IMR-90 (cell line): ENCODE measurements around the gene EEF2K. TPM values are rescaled to one million over a fixed set of nuclear protein-coding genes. Genes with fewer than 3 reads are reported as not detected.

Source experiments
- ATAC-seq: fragments of 200-7000 bp; cut with Tn5 transposase; 2 replicates; pipeline ENCODE4 v1.9.1; 2020; ENCODE audit warnings: low read depth, mild to moderate bottlenecking, moderate library complexity
- BruUV-seq: library from RNA; stranded (reverse); fragments of 400-500 nt; replicated peaks from 2 replicates; lab custom pipeline; 2021; lab: Mats Ljungman, UMichigan
- CTCF ChIA-PET: fragments of 300-600 bp; formaldehyde crosslinking; extraction: SDS; loops from one replicate; lab custom pipeline; 2021; ENCODE audit warnings: antibody characterized with exemption; lab: Yijun Ruan, JAX
- POLR2A ChIA-PET: fragments of 300-600 bp; sonication (Branson Sonifier 250); formaldehyde crosslinking; loops from one replicate; lab custom pipeline; 2022; ENCODE audit warnings: antibody characterized with exemption; ENCODE audit not compliant: unreplicated experiment; lab: Charles Lee
- DNase-seq: peaks from one replicate; pipeline ENCODE4 v3.0.0; 2013
- H2AFZ ChIP-seq: replicated peaks from 2 replicates; pipeline ENCODE3; 2013; ENCODE audit warnings: low read length, mild to moderate bottlenecking; ENCODE audit not compliant: poor library complexity
- H2AK5ac ChIP-seq: 2 replicates; pipeline ENCODE4 v1.6.1; 2013; ENCODE audit warnings: low read depth, low read length, inconsistent platforms
- H2AK9ac ChIP-seq: replicated peaks from 2 replicates; pipeline ENCODE3; 2013; ENCODE audit warnings: mild to moderate bottlenecking, low read depth, low read length, moderate library complexity; ENCODE audit not compliant: poor library complexity
- H2BK120ac ChIP-seq: 2 replicates; pipeline ENCODE4 v1.6.1; 2013; ENCODE audit warnings: low read depth, low read length, inconsistent platforms
- H2BK15ac ChIP-seq: 3 replicates; pipeline ENCODE4 v1.6.1; 2013; ENCODE audit warnings: low read depth, low read length, inconsistent platforms
- H2BK20ac ChIP-seq: 2 replicates; pipeline ENCODE4 v1.6.1; 2013; ENCODE audit warnings: low read depth, mild to moderate bottlenecking, inconsistent platforms, low read length, moderate library complexity
- H2BK5ac ChIP-seq: 2 replicates; pipeline ENCODE4 v1.6.1; 2013; ENCODE audit warnings: mild to moderate bottlenecking, low read depth, low read length, inconsistent platforms; ENCODE audit not compliant: poor library complexity, severe bottlenecking
- H3K14ac ChIP-seq: replicated peaks from 2 replicates; pipeline ENCODE4 v1.6.1; 2013; ENCODE audit warnings: low read depth, low read length, inconsistent platforms
- H3K18ac ChIP-seq: 2 replicates; pipeline ENCODE4 v1.6.1; 2013; ENCODE audit warnings: low read depth, low read length, control low read depth
- H3K23ac ChIP-seq: 2 replicates; pipeline ENCODE4 v1.6.1; 2013; ENCODE audit warnings: low read depth, low read length, inconsistent platforms
- H3K27ac ChIP-seq: 2 replicates; pipeline ENCODE4 v1.5.1; 2013; ENCODE audit warnings: mild to moderate bottlenecking, control low read depth, low read length; ENCODE audit not compliant: insufficient read depth
- H3K27me3 ChIP-seq: 2 replicates; pipeline ENCODE4 v1.6.1; 2013; ENCODE audit warnings: low read length; ENCODE audit not compliant: control insufficient read depth, insufficient read depth
- H3K36me3 ChIP-seq: 2 replicates; pipeline ENCODE4 v1.6.1; 2013; ENCODE audit warnings: low read length, mixed read lengths; ENCODE audit not compliant: control insufficient read depth, insufficient read depth
- H3K4ac ChIP-seq: 2 replicates; pipeline ENCODE4 v1.6.1; 2013; ENCODE audit warnings: low read depth, low read length, inconsistent platforms
- H3K4me1 ChIP-seq: 2 replicates; pipeline ENCODE4 v1.6.1; 2013; ENCODE audit warnings: low read length, mixed read lengths; ENCODE audit not compliant: control insufficient read depth, insufficient read depth
- H3K4me2 ChIP-seq: 2 replicates; pipeline ENCODE4 v1.6.1; 2013; ENCODE audit warnings: low read depth, mild to moderate bottlenecking, control low read depth, low read length, moderate library complexity
- H3K4me3 ChIP-seq: 2 replicates; pipeline ENCODE4 v1.5.1; 2013; ENCODE audit warnings: low read depth, mild to moderate bottlenecking, control low read depth, low read length, moderate library complexity; ENCODE audit not compliant: insufficient read depth
- H3K56ac ChIP-seq: 2 replicates; pipeline ENCODE4 v1.6.1; 2013; ENCODE audit warnings: low read length, inconsistent platforms; ENCODE audit not compliant: insufficient read depth; ENCODE audit errors: extremely low read depth
- H3K79me1 ChIP-seq, 2 experiments: 2 replicates each; pipeline ENCODE4 v1.6.1; 2013; ENCODE audit warnings: low read length in 2 of 2, inconsistent platforms in 1 of 2, low read depth in 1 of 2
- H3K9ac ChIP-seq: 2 replicates; pipeline ENCODE4 v1.6.1; 2013; ENCODE audit warnings: low read depth, low read length, control low read depth
- H3K9me1 ChIP-seq: 2 replicates; pipeline ENCODE4 v1.6.1; 2013; ENCODE audit warnings: low read length, inconsistent platforms; ENCODE audit not compliant: insufficient read depth
- H3K9me3 ChIP-seq: 2 replicates; pipeline ENCODE4 v1.6.1; 2013; ENCODE audit warnings: low read length; ENCODE audit not compliant: control insufficient read depth, insufficient read depth
- H4K20me1 ChIP-seq: 2 replicates; pipeline ENCODE4 v1.6.1; 2013; ENCODE audit warnings: low read length, inconsistent platforms; ENCODE audit not compliant: insufficient read depth
- H4K5ac ChIP-seq: 2 replicates; pipeline ENCODE4 v1.6.1; 2013; ENCODE audit warnings: mild to moderate bottlenecking, low read depth, low read length, control low read depth
- H4K8ac ChIP-seq, 2 experiments: 2 replicates each; pipeline ENCODE4 v1.6.1; 2013; ENCODE audit warnings: low read depth in 2 of 2, low read length in 2 of 2, control low read depth in 1 of 2, inconsistent platforms in 1 of 2
- H4K91ac ChIP-seq: 2 replicates; pipeline ENCODE4 v1.6.1; 2013; ENCODE audit warnings: low read depth, low read length, inconsistent platforms; ENCODE audit not compliant: insufficient read depth
- BHLHE40 ChIP-seq: fragments of 150-350 bp; IDR thresholded peaks from 2 replicates; pipeline ENCODE4 v1.6.1; 2016; ENCODE audit warnings: mild to moderate bottlenecking, low read depth, low read length
- CEBPB ChIP-seq: IDR thresholded peaks from 2 replicates; pipeline ENCODE4 v1.6.1; 2012; ENCODE audit warnings: low read depth, low read length, improper control_type of control experiment
- CHD1 ChIP-seq: IDR thresholded peaks from 2 replicates; pipeline ENCODE4 v1.6.1; 2012; ENCODE audit warnings: low read depth, low read length, improper control_type of control experiment
- FOS ChIP-seq: fragments of 150-350 bp; IDR thresholded peaks from 2 replicates; pipeline ENCODE4 v1.6.1; 2016; ENCODE audit warnings: low read depth, low read length
- MAFK ChIP-seq: IDR thresholded peaks from 2 replicates; pipeline ENCODE4 v1.6.1; 2012; ENCODE audit warnings: low read depth, low read length, improper control_type of control experiment
- MAZ ChIP-seq: IDR thresholded peaks from 2 replicates; pipeline ENCODE4 v1.6.1; 2012; ENCODE audit warnings: low read depth, mild to moderate bottlenecking, low read length, improper control_type of control experiment, moderate library complexity, borderline replicate concordance
- MXI1 ChIP-seq: IDR thresholded peaks from 2 replicates; pipeline ENCODE4 v1.6.1; 2012; ENCODE audit warnings: low read depth, mild to moderate bottlenecking, low read length, moderate library complexity, borderline replicate concordance
- POLR2A ChIP-seq: IDR thresholded peaks from 2 replicates; pipeline ENCODE4 v1.6.1; 2012; ENCODE audit warnings: mild to moderate bottlenecking, low read depth, low read length
- RAD21 ChIP-seq: IDR thresholded peaks from 2 replicates; pipeline ENCODE4 v1.6.1; 2012; ENCODE audit warnings: low read length, improper control_type of control experiment
- RCOR1 ChIP-seq: IDR thresholded peaks from 2 replicates; pipeline ENCODE4 v1.6.1; 2012; ENCODE audit warnings: mild to moderate bottlenecking, low read length, improper control_type of control experiment; ENCODE audit not compliant: insufficient replicate concordance
- RFX5 ChIP-seq: IDR thresholded peaks from 2 replicates; pipeline ENCODE4 v1.8.0; 2012; ENCODE audit warnings: low read depth, mild to moderate bottlenecking, low read length, moderate library complexity
- WGBS, 2 experiments: methylation state at CpG; one replicate each; pipeline versions ENCODE4 v1.1.5 to v1.1.7; 2013; ENCODE audit warnings: missing lambda C conversion rate in 2 of 2; ENCODE audit not compliant: insufficient read length in 1 of 2; ENCODE audit errors: extremely low coverage in 2 of 2; 5-methylcytosine and 5-hydroxymethylcytosine counted together
- dilution Hi-C: fragments of 300-500 bp; cut with HindIII; formaldehyde crosslinking; loops from one replicate; pipeline ENCODE4 v1.14.3; 2018; ENCODE audit warnings: low sequenced_read_pairs; ENCODE audit not compliant: unreplicated experiment
- in situ Hi-C: fragments of 300-500 bp; cut with MboI; formaldehyde crosslinking; loops from 3 replicates; pipeline ENCODE4 v1.14.3; 2019; ENCODE audit warnings: low sequenced_read_pairs, inconsistent platforms, mixed read lengths
- intact Hi-C: fragments of 100-400 bp; cut with micrococcal nuclease; formaldehyde crosslinking; loops from 2 replicates; pipeline ENCODE4 v1.10.0; 2022
- polyA plus RNA-seq, 3 experiments: library from polyadenylated mRNA; depleted of rRNA; stranded (reverse); fragments of >200 nt; gene quantifications; 2 replicates each; pipeline ENCODE4 v1.2.3, GENCODE V29; 2012; ENCODE audit warnings: low replicate concordance in 1 of 3
- total RNA-seq: library from RNA; depleted of rRNA; stranded (reverse); fragments of >200 nt; gene quantifications from 2 replicates; pipeline ENCODE4 v1.2.3, GENCODE V29; 2012
- TF ChIP-seq, protein P1 (sequence below): fragments of 150-350 bp; IDR thresholded peaks from 2 replicates; pipeline ENCODE4 v1.6.1; 2017; ENCODE audit warnings: mild to moderate bottlenecking, antibody characterized with exemption, low read length, low read depth
- TF ChIP-seq, protein P2 (sequence below): fragments of 150-350 bp; IDR thresholded peaks from 2 replicates; pipeline ENCODE4 v1.6.1; 2016; ENCODE audit warnings: low read depth, mild to moderate bottlenecking, low read length, moderate library complexity, borderline replicate concordance
- TF ChIP-seq, protein P3 (sequence below): conservative IDR thresholded peaks from 2 replicates; pipeline ENCODE4 v1.5.1; 2012; ENCODE audit warnings: mild to moderate bottlenecking, low read depth, low read length, improper control_type of control experiment

EEF2K gene
- total and polyA plus RNA-seq, 2 of the 4 experiments (the other 2 are of a cell fraction): 9.7 to 16.5 TPM

DNA sequence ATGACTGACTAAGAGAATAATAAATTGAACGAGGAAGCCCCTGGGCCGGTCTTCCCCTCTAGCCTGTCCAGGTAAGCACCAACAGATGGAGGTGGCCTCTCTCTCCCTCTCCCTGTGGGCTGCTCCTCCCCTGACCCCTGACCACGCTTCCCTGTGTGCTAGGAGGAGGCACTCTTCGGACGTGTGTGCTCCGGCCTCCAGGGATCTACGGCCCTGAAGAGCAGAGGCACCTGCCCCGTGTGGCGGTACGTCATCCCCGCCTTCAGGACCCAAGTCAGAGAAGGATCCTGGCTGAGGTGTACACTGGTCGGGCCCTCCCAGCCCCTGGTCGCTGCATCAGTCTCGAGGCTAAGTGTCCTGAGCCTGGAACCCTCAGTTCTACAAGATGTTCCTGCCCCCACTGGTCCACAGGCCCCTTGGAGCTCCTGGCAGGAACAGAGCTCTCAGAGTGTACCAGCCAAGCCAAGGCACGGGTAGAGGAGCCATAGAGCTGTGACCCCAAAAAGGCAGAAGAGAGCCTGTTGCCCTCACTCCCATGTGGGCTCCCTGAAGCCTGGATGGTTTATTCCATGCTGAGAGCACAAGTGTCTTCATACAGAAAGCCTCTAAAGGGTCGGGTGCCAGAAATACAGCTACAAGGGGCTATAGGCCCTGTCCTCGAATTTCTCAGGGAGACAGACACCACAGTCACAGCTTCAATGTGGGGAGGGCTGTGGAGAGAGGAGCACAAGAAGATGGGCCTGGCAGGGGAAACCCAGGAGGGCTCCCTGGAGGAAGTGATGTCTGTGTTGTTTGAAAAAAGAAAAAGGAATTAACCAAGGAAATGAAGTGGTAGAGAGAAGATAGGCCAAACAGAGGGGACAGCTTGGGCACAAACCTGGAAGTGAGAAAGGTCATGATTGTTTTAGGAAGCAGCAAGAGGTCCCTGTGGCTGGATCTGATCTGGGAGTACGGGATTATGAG is 27.8 kb upstream of the EEF2K start:
- Histone ChIP-seq H2BK20ac (no peak overlapping the region), H4K8ac (no peak overlapping the region), H3K79me1 (no peaks in the 10 kb centered on the region), H4K91ac (no peak overlapping the region), H2BK5ac (no peak overlapping the region), H3K4ac (no peak overlapping the region), H3K18ac (no peak overlapping the region), H3K4me1 (no peaks in the 10 kb centered on the region), H3K4me3 (no peak overlapping the region), H3K9me1 (no peaks in the 10 kb centered on the region), H4K20me1 (no peaks in the 10 kb centered on the region), H3K4me2 (no peak overlapping the region), H4K5ac (no peak overlapping the region), H2AK9ac (no peak overlapping the region), H2AK5ac (no peak overlapping the region), H3K36me3 (no peaks in the 10 kb centered on the region), H3K9me3 (no peaks in the 10 kb centered on the region), H3K9ac (no peak overlapping the region), H3K14ac (no peak overlapping the region), H3K56ac (no peak overlapping the region), H2AFZ (no peak overlapping the region), H3K27me3 (peaks cover 27% of the 10 kb centered on the region), H3K27ac (no peak overlapping the region), H3K23ac (no peak overlapping the region), H2BK15ac (no peak overlapping the region), H2BK120ac (no peak overlapping the region)
- no TSS peak for BruUV-seq
- dilution Hi-C loops (no loop called here), in situ Hi-C loops (no loop called here), intact Hi-C loops (no loop called here)
- ATAC-seq (no peak), DNase-seq (no peak)
- TF ChIP-seq BHLHE40: no peak
- no peak for TF ChIP-seq RCOR1
- no peak for TF ChIP-seq FOS
- TF ChIP-seq, protein P1, sequence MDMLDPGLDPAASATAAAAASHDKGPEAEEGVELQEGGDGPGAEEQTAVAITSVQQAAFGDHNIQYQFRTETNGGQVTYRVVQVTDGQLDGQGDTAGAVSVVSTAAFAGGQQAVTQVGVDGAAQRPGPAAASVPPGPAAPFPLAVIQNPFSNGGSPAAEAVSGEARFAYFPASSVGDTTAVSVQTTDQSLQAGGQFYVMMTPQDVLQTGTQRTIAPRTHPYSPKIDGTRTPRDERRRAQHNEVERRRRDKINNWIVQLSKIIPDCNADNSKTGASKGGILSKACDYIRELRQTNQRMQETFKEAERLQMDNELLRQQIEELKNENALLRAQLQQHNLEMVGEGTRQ: no peak
- TF ChIP-seq MAFK: no peak
- TF ChIP-seq MXI1: no peak
- TF ChIP-seq, protein P2, sequence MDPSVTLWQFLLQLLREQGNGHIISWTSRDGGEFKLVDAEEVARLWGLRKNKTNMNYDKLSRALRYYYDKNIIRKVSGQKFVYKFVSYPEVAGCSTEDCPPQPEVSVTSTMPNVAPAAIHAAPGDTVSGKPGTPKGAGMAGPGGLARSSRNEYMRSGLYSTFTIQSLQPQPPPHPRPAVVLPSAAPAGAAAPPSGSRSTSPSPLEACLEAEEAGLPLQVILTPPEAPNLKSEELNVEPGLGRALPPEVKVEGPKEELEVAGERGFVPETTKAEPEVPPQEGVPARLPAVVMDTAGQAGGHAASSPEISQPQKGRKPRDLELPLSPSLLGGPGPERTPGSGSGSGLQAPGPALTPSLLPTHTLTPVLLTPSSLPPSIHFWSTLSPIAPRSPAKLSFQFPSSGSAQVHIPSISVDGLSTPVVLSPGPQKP: no peak
- no peak for TF ChIP-seq RAD21
- TF ChIP-seq RFX5: no peak
- TF ChIP-seq MAZ: no peak
- TF ChIP-seq POLR2A: no peak
- TF ChIP-seq CHD1: no peak
- TF ChIP-seq, protein P3, sequence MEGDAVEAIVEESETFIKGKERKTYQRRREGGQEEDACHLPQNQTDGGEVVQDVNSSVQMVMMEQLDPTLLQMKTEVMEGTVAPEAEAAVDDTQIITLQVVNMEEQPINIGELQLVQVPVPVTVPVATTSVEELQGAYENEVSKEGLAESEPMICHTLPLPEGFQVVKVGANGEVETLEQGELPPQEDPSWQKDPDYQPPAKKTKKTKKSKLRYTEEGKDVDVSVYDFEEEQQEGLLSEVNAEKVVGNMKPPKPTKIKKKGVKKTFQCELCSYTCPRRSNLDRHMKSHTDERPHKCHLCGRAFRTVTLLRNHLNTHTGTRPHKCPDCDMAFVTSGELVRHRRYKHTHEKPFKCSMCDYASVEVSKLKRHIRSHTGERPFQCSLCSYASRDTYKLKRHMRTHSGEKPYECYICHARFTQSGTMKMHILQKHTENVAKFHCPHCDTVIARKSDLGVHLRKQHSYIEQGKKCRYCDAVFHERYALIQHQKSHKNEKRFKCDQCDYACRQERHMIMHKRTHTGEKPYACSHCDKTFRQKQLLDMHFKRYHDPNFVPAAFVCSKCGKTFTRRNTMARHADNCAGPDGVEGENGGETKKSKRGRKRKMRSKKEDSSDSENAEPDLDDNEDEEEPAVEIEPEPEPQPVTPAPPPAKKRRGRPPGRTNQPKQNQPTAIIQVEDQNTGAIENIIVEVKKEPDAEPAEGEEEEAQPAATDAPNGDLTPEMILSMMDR: no peak
- no peak for TF ChIP-seq CEBPB
- CTCF ChIA-PET: interaction anchor here (0.6 kb wide), 1 partner anchor 160 kb away, joined by 4 read pairs; no protein-coding TSS in a partner anchor
- POLR2A ChIA-PET: no interaction called here
- 59% methylated on average over 9 of the region's 18 CpGs; no CpG with 5 or more reads in 1 of the 2 experiments for WGBS, 2 experiments
